ENCODE measurements around the gene FOXJ3. TPM values are rescaled to one million over a fixed set of nuclear protein-coding genes. Genes with fewer than 3 reads are reported as not detected.

FOXJ3 gene
- polyA plus RNA-seq, 1 of the 3 experiments (the other 2 are of a cell fraction) = 16.0 TPM

DNA sequence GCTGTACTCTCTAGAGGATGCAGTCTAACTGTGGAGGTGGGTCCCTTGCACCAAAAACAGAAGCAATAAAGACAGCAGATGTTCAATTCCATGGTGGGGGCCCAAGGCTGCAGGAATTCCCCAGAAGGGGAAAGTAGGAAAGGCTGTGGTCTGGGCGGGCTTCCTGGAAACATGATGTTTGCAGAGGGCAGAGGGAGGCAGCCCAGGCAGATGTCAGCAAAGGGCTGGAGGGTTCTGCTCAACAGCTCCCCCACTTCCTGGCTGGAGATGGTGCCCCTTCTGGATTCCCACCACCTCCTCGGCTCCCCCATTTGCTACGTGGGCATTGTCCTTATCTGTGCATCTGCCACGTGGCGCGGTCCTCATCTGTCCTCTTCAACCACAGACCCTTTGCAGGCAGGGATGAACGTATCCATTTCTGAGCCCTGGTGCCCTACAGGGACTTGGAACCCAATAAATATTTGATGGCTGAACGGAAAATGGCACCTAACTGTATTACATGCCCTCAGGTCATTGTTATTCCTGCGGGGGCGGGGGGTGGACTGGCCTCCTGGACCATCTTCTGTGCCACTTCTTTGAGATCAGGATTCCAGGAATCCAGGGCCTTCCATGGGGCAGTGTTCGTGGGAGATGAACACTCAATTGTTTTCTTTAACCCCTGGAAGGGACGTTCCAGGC lies 190.2 kb downstream of the FOXJ3 start (continued):
- TF ChIP-seq EZH2phosphoT487 (IDR thresholded peaks at IDR 0.05; ENCODE audit: borderline replicate concordance, low read depth) = no peak
- TF ChIP-seq, protein P1, sequence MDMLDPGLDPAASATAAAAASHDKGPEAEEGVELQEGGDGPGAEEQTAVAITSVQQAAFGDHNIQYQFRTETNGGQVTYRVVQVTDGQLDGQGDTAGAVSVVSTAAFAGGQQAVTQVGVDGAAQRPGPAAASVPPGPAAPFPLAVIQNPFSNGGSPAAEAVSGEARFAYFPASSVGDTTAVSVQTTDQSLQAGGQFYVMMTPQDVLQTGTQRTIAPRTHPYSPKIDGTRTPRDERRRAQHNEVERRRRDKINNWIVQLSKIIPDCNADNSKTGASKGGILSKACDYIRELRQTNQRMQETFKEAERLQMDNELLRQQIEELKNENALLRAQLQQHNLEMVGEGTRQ (IDR thresholded peaks at IDR 0.05; ENCODE audit: borderline replicate concordance, low read depth, low read length) = no peak

- H3K27me3 ChIP-seq (ENCODE audit: insufficient read depth) = no peaks in the 10 kb centered on the region; the same call in 1 of the 2 replicates
- H3K4me2 ChIP-seq = no peak overlapping the region
- POLR2A ChIA-PET = interaction anchor here (1.3 kb wide), 1 partner anchor 21 kb away, joined by 5 read pairs; no protein-coding TSS in a partner anchor
- CTCF ChIA-PET = interaction anchor here (1.1 to 4.0 kb wide), 3 partner anchors 28 to 570 kb away, joined by 3 to 18 read pairs (median 3); no protein-coding TSS in a partner anchor
- no peaks in the 10 kb centered on the region for H3K4me1 ChIP-seq (ENCODE audit: control insufficient read depth in 1 of 2, insufficient read depth in 2 of 2, low read depth in 1 of 2, low read length in 1 of 2)
- H3K79me2 ChIP-seq (ENCODE audit: insufficient read depth) = no peaks in the 10 kb centered on the region
- H3K9me2 ChIP-seq = no peaks in the 10 kb centered on the region
- no peaks in the 10 kb centered on the region for H3K36me3 ChIP-seq (replicated peaks in 1 of 2; ENCODE audit: control insufficient read depth in 1 of 2, insufficient read depth in 2 of 2, low read length in 1 of 2)
- H3K27ac ChIP-seq (ENCODE audit: low read depth in 2 of 2, low read length in 1 of 2) = no peak overlapping the region
- H2AFZ ChIP-seq (ENCODE audit: low read depth) = no peak overlapping the region
- H3K9me3 ChIP-seq = no peaks in the 10 kb centered on the region
- H3F3A ChIP-seq (replicated peaks; ENCODE audit: insufficient read depth) = no peaks in the 10 kb centered on the region
- H4K20me1 ChIP-seq (ENCODE audit: insufficient read depth) = no peaks in the 10 kb centered on the region
- WGBS (ENCODE audit: low lambda C conversion rate) = 55% methylated on average over 13 of the region's 13 CpGs
- DNase-seq = no peak
- H3K4me3 ChIP-seq (ENCODE audit: low read depth in 2 of 2, low read length in 1 of 2) = no peak overlapping the region
- no peak overlapping the region for H3K9ac ChIP-seq
- TF ChIP-seq SMC3 (IDR thresholded peaks at IDR 0.05; ENCODE audit: low read depth, low read length) = no peak
- TF ChIP-seq, protein P1 (IDR thresholded peaks at IDR 0.05; ENCODE audit: borderline replicate concordance, low read depth, low read length) = no peak
- no peak for TF ChIP-seq FOSL2 (IDR thresholded peaks at IDR 0.05; ENCODE audit: borderline replicate concordance, low read depth)
- TF ChIP-seq FOXM1 (IDR thresholded peaks at IDR 0.05; ENCODE audit: low read depth) = no peak
- no peak for TF ChIP-seq GABPA (IDR thresholded peaks at IDR 0.05; ENCODE audit: low read depth)
These were observed 190.9 kb downstream of the FOXJ3 start for GRCh38 chr1:42143896-42144710.

DNA sequence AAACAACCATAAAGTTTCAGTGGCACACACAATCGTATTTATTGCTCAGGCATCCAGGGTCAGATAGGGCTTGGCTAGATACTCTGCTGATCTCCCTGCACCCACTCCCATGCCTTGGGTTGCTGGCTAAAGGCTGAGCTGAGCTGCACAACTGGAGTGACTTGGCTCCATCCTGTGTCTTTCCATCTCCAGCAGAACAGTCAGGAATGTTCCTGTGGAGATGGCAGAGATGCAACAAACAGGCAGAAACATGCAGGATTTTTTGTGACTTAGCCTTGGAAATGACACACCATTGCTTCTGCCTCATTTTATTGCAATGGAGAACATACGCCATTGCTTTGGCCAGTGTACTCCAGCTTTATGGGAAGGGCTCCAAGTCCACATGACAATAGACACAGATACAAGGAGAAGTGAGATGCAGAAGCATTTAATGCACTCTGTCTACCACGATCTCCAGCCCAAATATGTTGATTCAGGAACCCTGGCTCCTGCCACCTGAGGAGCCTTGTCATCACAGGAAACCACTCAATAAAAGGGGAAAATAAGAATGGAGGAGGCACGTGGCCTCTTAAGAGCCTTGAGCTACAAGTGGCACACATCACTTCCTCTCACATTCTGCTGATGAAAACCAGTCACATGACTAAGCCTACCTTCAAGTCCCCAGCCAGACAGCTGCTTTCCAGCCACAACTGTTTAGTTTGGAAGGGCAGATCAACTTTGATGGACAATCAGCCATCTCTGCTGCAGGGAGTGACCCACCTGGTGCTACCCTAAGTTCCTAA lies 191.9 kb downstream of the FOXJ3 start:
- WGBS (ENCODE audit: low lambda C conversion rate) = 54% methylated on average over 4 of the region's 4 CpGs
- H3K36me3 ChIP-seq (replicated peaks in 1 of 2; ENCODE audit: control insufficient read depth in 1 of 2, insufficient read depth in 2 of 2, low read length in 1 of 2) = no peaks in the 10 kb centered on the region
- H3F3A ChIP-seq (replicated peaks; ENCODE audit: insufficient read depth) = no peaks in the 10 kb centered on the region
- no peak overlapping the region for H3K4me2 ChIP-seq
- CTCF ChIA-PET = interaction anchor here (1.1 to 4.0 kb wide), 3 partner anchors 29 to 568 kb away, joined by 3 to 18 read pairs (median 4); no protein-coding TSS in a partner anchor
- H3K9ac ChIP-seq = no peak overlapping the region
- no peaks in the 10 kb centered on the region for H4K20me1 ChIP-seq (ENCODE audit: insufficient read depth)
- no peaks in the 10 kb centered on the region for H3K9me2 ChIP-seq
- no peak overlapping the region for H2AFZ ChIP-seq (ENCODE audit: low read depth)
- H3K79me2 ChIP-seq (ENCODE audit: insufficient read depth) = no peaks in the 10 kb centered on the region
- H3K27me3 ChIP-seq (ENCODE audit: insufficient read depth) = no peaks in the 10 kb centered on the region; the same call in 1 of the 2 replicates
- H3K4me1 ChIP-seq (ENCODE audit: control insufficient read depth in 1 of 2, insufficient read depth in 2 of 2, low read depth in 1 of 2, low read length in 1 of 2) = no peaks in the 10 kb centered on the region
- H3K4me3 ChIP-seq (ENCODE audit: low read depth in 2 of 2, low read length in 1 of 2) = no peak overlapping the region
- DNase-seq = no peak
- H3K9me3 ChIP-seq = no peaks in the 10 kb centered on the region
- H3K27ac ChIP-seq (ENCODE audit: low read depth in 2 of 2, low read length in 1 of 2) = no peak overlapping the region
- POLR2A ChIA-PET = no interaction called here
- TF ChIP-seq PBX3 (IDR thresholded peaks at IDR 0.05) (no peak), NRF1 (IDR thresholded peaks at IDR 0.05; ENCODE audit: low read depth, low read length) (no peak), FOXJ3 (CRISPR knock-in tag; IDR thresholded peaks at IDR 0.05) (no peak), MEF2A (IDR thresholded peaks at IDR 0.05; ENCODE audit: borderline replicate concordance, low read depth) (no peak), GABPA (IDR thresholded peaks at IDR 0.05; ENCODE audit: low read depth) (no peak), CTCF (IDR thresholded peaks at IDR 0.05) (no peak)
- TF ChIP-seq, protein P2, sequence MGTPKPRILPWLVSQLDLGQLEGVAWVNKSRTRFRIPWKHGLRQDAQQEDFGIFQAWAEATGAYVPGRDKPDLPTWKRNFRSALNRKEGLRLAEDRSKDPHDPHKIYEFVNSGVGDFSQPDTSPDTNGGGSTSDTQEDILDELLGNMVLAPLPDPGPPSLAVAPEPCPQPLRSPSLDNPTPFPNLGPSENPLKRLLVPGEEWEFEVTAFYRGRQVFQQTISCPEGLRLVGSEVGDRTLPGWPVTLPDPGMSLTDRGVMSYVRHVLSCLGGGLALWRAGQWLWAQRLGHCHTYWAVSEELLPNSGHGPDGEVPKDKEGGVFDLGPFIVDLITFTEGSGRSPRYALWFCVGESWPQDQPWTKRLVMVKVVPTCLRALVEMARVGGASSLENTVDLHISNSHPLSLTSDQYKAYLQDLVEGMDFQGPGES (IDR thresholded peaks at IDR 0.05; ENCODE audit: low read depth, low read length) = no peak
